Putamen (tissue), 1 donor: Measurements from ENCODE around the gene CX3CL1.
"Not testable (repeated sequence)": the region's sequence is repeated elsewhere in the genome, so short reads cannot be mapped to it uniquely, and the experiment has no call there.

Experiments used
- DNase-seq: peaks from one replicate; pipeline ENCODE4 v3.0.0-alpha.2; 2016; ENCODE audit warnings: low spot score

CX3CL1 gene

DNA sequence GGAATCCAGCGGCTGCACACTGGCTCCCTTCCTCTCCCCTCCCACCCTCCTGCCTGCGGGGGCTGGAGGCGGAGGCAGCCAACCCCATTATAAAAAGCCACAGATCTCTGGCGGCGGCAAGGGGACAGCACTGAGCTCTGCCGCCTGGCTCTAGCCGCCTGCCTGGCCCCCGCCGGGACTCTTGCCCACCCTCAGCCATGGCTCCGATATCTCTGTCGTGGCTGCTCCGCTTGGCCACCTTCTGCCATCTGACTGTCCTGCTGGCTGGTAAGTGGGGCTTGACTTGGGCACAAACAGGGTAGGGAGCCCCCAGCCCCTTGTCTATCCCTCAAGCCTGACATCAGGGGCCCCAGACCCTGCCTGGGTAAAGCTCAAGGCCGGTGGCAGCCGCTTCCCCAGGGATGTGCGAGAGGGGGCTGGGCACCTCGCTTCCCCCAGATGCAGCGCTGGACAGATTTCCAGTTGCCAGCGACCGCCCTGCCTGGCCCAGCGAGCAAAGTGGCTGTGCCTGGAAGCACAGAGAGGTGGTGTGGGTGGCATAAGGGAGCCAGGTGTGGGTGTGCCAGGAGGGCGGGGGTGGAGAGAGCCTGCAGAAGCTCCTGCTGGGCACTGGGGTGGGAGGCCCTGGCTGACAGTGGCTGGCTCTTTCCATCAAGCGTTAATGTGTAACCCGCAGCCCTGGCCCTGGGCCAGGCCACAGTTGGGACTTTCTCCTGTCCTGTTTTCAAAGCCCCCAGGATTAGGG, at the start of gene CX3CL1:
Gene CX3CL1 (plus strand): TSS at position 119 of the 745 bp plus-strand sequence. CDS start 79 bp downstream, at position 198.
- peak; percentile 78 for DNase-seq

DNA sequence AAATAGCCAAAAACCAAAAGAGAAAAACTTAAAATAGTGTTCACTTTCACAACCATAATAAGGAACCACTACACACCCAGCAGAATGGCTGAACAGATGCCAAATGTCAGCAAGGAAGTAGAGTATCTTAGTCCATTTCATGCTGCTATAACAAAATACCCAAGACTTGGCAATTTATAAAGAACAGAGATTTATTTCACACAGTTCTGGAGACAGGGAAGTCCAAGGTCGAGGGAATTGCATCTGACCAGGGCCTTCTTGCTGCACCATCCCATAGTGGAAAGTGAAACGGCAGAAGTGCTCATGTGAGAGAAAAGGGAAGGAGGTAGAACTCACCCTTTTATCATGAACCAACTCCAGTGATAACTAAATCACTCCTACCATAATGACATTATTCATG, 47.5 kb upstream of the CX3CL1 start:
- no peak for DNase-seq

DNA sequence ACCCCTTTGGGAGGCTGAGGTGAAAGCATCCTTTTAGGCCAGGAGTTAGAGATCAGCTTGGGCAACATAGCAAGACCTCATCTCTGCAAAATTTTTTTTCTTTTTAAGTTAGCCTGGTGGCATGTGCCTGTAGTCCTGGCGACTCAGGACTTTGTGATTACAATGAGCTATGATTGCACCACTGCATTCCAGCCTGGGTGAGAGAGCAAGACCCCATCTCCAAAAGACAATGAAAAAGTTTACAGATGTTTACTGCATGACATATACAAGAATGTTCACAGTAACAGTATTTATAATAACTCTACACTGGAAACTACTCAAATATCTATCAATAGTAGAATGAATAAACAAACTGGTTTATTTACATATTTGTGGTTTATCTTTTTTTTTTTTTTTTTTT, 46.8 kb upstream of the CX3CL1 start:
- DNase-seq, result no peak

DNA sequence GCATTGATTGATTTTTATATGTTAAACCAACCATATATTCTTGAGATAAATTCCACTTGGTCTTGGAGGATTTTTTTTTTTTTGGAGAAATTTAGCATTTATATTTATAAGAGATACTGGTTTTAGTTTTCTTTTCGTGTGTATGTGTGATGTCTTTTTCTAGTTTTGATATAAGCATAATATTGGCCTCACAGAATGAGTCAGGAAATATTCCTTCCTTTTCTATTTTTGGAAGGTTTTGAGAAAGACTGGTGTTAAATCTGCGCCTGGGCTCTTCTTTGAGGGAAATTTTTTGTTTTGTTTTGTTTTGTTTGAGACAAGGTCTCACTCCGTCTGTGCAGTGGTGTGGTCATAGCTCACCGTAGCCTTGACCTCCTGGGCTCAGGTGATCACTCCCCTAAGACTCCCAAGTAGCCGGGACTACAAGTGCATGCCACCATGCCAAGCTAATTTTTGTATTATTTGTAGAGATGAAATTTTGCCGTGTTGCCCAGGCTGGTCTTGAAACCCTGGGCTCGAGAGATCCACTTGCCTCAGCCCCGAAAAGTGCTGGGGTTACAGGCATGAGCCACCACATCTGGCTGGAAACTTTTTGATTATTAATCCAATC, 42.5 kb upstream of the CX3CL1 start:
- no peak for DNase-seq

DNA sequence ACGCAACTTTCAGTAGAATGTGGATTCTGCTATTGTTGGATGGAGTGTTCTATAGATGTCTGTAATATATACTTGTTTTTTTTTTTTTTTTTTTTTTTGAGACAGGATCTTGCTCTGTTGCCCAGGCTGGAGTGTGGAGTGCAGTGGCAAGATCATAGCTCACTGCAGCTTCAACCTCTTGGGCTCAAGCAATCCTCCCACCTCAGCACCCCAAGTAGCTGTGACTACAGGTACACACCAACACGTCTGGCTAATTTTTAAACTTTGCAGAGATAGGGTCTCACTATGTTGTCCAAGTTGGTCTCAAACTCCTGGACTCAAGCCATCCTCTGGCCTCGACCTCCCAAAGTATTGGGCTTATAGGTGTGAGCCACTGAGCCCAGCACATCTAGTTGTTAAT, 40.9 kb upstream of the CX3CL1 start:
- no peak for DNase-seq

DNA sequence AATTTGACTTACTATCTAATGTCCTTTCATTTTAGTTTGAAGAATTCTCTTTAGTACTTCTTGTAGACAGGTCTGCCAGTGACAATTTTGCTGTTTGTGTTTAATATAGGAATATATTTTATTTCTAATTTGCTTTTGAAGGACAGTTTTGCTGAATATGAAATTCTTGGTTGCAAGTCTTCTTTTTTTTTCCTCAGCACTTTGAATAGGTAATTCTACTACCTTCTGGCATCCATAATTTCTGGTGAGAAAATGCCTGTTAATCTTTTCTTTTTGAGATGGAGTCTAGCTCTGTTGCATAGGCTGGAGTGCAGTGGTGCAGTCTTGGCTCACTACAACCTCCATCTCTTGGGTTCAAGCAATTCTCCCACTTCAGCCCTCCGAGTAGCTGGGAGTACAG, 38.9 kb upstream of the CX3CL1 start:
- no peak for DNase-seq

DNA sequence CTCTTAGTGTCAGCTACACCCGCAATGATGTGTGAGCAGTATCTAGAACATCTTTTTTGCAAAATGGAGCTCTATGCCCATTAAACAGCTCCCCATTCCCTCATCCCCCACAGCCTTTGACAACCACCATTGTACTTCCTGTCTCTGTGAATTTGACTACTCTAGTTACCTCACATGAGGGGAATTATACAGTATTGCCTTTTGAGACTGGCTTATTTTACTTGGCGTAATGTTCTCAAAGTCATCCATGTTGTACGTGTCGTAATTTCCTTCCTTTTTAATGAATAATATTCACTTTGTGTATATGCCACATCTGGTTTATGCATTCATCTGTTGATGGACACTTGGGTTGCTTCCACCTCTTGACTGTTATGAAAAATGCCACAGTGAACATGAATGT, 36.9 kb upstream of the CX3CL1 start:
- DNase-seq, result no peak

DNA sequence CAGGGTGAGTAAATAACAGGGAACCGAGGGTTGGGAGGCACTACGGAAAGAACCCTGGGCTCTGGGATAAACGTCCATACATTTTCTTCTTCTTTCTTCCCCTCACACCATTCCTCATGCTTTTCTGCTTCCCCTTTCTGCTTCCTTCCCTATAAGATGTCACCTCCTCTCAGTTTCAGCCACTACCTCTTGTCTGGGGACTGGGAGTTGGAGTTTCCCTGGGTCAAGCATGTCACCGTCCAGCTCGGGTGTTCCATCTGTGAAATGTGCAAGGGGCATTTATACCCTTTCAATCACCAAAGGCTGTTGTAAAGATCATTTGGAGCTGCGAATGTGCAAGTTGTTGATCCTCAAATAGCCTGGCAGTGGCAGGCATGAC, 31.2 kb upstream of the CX3CL1 start:
- DNase-seq, result no peak

DNA sequence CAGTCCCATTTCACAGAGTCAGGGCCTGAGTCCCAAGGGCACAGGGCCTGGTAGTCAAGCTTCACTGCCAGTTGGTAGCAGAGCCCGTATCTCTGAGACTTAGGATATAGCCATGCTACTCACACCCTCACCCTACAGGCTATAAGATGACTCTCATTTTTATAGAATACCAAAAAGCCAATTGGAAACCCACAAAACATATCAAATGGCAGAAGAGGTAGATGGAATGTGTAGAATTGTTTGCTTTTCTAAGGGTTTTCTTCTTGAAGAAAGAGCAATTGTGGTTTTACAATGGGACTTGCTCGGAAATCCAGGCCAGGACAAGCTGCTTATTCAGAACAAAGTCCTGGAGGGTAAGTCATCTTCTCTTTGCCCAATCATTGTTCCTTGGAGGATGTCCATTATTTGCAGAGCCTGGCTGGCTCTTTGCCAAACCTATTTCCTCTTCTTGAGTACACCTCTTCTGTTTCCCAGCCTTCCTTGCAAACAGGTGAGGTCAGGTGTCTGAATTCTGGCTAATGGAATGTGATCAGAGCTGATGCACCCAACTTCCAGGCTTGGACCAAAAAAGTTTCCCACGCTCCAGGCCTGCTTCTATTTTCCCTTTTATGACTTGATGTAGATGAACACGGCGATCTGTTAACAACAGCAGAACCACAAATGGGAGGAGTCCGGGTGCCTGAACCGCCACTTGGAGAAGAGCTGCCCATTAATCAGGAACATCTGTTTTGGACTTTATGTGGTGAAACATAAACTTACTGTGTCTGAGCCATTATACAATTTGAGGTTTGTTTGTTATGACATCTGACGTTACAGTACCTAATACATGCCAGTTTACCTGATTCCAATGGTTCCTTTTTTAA, 30.6 kb upstream of the CX3CL1 start:
- DNase-seq, result no peak

DNA sequence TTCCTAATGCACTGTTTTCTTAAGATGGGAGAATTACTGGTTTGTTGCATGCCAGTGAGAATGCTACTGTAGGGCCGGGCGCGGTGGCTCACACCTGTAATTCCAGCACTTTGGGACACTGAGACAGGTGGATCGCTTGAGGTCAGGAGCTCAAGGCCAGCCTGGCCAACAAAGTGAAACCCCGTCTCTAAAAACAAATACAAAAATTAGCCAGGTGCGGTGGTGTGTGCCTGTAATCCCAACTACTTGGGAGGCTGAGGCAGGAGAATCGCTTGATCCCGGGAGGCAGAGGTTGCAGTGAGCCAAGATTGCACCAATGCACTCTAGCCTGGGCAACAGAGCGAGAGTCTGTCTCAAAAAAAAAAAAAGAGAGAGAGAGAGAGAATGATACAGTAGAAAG, 29.7 kb upstream of the CX3CL1 start:
- not testable (repeated sequence) for DNase-seq

DNA sequence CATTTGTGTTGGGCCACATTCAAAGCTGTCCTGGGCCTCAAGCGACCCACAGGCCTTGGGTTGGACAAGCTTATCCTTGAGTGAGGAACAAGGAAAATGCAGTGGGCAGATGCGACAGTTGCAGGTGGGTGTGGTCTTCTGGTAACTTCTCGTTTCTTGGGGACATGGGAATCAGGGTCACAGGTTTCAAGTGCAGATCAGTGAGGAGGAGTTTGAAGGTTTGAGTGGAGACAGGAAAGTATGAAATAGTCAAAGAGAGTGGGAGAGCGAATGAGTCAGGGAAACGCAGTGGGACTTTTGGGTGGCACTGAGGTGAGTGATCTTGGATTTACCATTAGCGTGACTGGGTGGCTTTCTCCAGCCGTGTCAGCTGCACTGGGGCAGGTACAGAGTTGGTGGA, 29.1 kb upstream of the CX3CL1 start:
- no peak for DNase-seq

DNA sequence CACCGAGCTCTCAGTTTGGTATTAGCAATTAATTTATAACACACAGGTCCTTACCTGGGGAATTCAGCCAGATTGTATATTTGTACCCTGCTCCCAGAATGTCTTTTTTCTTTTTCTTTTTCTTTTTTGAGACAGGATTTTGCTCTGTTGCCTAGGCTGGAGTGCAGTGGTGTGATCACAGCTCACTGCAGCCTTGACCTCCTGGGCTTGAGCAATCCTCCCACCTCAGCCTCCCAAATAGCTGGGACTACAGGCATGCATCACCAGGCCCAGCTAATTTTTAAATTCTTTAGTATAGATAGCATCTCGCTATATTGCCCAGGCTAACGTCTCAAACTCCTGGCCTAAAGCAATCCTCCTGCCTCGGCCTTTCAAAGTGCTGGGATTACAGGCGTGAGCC, 28.2 kb upstream of the CX3CL1 start:
- DNase-seq, result not testable (repeated sequence)

DNA sequence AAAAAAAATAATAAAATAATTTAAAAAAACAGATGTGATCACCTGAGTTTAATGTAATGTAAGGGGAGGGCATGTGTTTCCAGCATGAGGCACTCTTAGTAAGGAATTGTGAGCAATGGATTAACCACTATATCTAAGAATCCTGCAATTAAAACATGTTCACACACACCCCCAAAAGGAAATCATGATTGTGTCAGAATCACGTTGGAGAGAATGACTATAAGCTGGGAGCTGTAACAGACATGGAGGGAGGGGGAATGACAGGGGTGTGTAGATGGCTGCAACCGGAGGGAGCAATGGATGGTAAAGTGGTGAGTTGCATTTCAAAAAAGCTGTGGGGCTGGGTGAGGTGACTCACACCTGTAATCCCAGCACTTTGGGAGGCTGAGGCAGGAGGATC, 27.3 kb upstream of the CX3CL1 start:
- no peak for DNase-seq

DNA sequence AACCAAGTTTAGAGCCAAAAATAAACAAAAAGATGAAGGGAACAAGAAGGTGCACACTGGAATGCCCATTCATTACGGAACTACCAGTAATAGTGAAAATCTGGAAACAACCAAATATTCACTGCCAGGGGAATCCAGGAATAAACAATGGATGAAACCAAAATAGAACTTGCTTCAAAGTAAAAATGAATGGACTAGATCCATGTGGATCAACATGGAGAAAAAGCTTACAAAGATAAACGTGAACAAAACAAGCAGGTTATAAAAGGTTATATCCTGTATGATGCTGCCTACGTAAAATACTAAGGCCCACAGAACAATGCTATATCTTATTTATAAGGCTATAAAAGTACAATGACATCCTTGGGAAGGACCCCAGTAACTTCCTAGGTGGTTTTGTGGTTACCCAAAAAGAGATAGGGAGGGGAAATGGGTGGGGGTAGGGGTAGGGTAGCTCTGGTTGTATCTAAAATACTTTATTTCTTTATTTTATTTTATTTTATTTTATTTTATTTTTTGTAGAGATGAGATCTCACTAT, 26.6 kb upstream of the CX3CL1 start:
- no peak for DNase-seq

DNA sequence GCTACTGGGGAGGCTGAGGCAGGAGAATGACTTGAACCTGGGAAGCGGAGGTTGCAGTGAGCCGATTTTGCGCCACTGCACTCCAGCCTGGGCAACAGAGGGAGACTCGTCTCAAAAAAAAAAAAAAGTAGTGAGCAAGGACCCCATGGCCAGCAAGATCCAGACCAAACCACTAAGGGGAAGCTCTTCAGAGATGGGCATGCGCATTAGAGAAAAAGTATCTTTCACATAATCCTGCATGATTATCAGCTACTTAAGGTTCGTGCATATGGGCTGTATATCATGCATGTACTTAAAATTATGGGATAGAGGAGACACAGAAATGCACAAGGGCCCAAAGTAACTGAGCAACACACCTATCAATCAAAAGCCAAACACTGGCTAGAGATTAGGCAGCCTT, 24.4 kb upstream of the CX3CL1 start:
- no peak for DNase-seq

DNA sequence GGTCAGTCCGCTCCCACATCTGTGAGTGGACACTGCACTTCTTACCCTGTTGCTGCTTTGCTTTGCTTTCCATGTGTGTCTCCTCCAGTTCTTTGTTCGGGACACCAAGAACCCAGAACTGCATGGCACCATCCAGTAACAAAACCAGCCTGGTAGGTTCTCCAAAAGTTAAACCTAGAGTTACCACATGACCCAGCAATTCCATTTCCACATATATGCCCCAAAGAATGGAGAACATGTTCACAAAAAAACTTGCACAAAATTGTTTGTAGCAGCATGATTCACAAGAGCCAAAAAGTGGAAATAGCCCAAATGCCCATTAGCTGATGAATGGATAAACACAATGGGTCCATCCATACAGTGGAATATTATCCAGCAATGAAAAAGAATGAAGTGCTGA, 24.0 kb upstream of the CX3CL1 start:
- DNase-seq, result no peak

DNA sequence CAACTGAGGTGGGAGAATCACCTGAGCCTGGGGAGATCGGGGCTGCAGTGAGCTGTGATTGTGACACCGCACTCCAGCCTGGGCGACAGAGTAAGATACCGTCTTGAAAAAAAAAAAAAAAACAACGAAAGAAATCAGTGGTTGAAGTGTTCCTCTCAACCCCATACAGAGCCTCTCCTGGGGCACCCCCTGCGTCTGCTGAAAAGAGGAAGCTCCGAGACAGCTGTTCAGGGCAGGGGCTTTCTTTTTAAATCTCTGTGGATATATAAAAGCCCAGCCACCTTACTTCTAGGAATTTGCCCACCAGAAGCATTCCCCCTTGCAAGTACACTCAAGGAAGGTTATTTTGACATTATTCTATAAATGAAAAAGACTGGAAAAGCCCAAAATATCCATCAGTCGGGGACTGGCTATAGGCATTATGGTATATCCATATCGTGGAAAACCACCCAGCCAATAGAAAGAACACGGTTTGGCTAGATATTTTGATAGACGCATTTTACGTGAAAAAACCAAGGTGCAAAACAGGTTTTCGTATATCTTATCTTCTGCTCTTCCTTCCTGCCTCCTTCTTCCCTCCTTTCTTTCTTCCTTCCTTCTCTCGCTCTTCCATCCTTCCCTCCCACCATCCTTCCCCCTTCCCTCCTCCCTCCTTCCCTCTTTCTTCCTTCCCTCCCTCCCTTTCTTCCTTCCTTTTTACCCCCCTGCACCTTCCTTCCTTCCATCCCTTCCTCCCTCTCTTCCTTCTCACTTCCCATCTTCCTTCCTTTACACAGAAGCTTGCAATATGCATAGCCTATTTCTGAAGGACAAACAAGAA, 22.9 kb upstream of the CX3CL1 start:
- no peak for DNase-seq

DNA sequence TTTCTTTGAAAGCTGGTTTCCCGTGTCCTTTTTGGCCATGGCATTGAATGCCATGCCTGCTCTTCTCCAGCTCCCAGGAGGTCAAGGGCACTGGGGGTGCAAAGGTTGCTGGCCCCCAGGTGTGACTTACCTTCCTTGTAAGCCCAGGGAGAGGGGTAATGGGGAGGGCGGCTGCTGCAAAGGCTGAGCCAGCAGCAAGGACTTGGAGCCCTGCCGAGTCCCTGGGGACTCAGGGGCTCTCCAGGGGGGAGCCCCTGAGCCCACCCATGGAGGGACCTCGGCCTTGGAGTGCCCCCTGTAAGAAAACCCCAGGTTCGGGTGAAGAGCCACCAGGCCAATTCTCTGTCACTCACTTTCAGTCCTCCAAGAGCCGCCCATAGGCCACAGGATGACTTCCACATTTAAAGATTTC, 19.6 kb upstream of the CX3CL1 start:
- DNase-seq, result no peak

DNA sequence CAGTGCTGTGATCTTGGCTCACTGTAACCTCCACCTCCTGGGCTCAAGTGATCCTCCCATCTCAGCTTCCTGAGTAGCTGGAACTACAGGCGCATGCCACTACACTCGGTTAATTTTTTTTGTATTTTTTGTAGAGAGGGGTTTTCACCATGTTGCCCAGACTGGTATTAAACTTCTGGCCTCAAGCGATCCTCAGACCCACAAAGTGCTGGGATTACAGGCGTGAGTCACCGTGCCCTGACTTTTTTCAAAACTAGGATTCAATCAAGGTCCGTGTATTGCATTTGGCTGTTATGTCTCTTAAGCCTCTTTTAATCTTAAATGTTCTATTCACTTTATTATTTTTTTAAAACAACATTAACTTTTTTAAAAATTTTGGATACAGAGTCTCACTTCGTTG, 18.0 kb upstream of the CX3CL1 start:
- no peak for DNase-seq

DNA sequence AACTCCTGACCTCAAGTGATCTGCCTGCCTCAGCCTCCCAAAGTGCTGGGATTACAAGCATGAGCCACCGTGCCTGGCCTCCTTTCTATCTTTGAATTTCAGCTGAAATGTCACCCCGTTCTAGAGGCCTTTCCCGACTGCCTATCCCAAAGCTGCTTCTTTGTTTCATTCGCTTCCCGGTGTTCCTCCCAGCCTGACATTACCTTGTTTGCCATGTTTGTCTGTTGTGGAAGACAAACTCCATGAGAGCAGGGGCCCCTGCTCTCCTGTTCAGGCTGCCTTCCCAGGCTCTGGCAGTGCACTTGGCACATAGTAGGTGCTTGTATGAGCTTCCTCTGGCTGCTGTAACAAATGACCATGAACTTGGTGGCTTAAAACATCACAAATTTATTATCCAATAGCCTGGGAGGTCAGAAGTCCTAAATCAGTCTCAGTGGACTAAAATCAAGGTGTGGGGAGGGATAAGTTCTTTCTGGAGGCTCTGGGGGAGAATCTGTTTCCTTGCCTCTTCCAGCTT, 16.3 kb upstream of the CX3CL1 start:
- DNase-seq, result no peak

DNA sequence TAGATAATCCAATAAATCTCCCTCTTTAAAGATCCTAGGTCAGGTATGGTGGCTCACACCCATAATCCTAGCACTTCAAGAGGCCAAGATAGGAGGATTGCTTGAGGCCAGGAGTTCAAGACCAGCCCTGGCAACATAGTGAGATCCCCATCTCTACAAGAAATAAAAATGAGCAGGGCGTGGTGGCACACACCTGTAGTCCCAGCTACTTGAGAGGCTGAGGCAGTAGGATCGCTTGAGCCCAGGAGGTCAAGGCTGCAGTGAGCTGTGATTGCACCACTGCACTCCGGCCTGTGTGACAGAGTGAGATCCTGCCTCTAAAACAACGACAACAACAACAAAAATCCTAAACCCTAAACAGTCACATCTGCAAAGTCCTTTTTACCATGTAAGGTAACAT, 15.7 kb upstream of the CX3CL1 start:
- no peak for DNase-seq
